Heart left ventricle (tissue), 13 donors: ENCODE measurements around the gene LRPPRC.

Experiments used
- POLR2A ChIP-seq, 2 donors: fragments of 450-650 bp; IDR thresholded peaks; one replicate each; pipeline ENCODE4 v1.6.1; 2017; ENCODE audit warnings: antibody characterized with exemption in 2 of 2, mild to moderate bottlenecking in 2 of 2, moderate library complexity in 2 of 2
- TF ChIP-seq, protein P1 (sequence below), 12 donors: fragments of 200-600 bp; sonication (generic) in 4 of 12; IDR thresholded peaks; one replicate each; pipeline versions ENCODE4 v1.5.0 to v1.8.0; 2018 to 2022; ENCODE audit warnings: antibody characterized with exemption in 12 of 12, mild to moderate bottlenecking in 5 of 12
- donor health status: ischemic (EF 13 %, LVEDD 7.1; RV severe dilation, severe dysfunction).
- donor health status: DM: no; HTN: yes; CAD: no.
- donor health status: DM: no; HTN: no; CAD: no.
- donor health status: ischemic (EF 25% LVEDD 6.9; RV normal size, moderate dysfunction).
- donor health status: ischemic (EF 25% LVEDD 5.7; RV mildly dilated, moderate dysfunction).
- donor health status: ischemic (EF 35%, LVEDD 5.7; RV mildly dilated, moderate dysfunction).
- donor health status: nonischemic (EF 11% LVEDD 7.7; RV severe dilation, severe dysfunction).
- donor health status: DM: yes; HTN: yes; CAD: no.
- donor health status: PGD.
- donor health status: ischemic (EF 29% LVEDD 5.4; RV normal size, mild dysfunction).
- donor health status: nonischemic (EF 23%, LVEDD 6.1; RV moderate dilation, normal function).

DNA sequence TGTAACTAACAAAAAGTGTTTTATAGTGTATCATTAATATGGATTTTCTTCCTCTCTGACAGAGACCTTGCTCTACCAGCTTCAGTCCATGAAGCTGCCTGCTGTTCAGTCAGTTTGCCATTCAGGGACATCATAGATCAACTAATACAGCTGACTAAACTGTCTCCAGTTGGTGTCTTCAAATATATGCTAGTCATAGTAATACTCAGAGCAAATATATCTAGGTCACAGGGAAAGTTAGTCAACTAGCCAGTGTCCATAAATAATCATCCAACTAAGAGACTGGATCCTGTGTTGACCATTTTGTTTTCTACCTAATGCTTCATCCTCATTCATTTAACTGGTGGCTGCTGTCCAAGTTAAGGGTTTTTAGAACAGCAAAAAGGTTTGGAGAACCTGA is 38.2 kb upstream of the LRPPRC start:
- TF ChIP-seq POLR2A (IDR thresholded peaks at IDR 0.05), result no peak
- TF ChIP-seq, protein P1, sequence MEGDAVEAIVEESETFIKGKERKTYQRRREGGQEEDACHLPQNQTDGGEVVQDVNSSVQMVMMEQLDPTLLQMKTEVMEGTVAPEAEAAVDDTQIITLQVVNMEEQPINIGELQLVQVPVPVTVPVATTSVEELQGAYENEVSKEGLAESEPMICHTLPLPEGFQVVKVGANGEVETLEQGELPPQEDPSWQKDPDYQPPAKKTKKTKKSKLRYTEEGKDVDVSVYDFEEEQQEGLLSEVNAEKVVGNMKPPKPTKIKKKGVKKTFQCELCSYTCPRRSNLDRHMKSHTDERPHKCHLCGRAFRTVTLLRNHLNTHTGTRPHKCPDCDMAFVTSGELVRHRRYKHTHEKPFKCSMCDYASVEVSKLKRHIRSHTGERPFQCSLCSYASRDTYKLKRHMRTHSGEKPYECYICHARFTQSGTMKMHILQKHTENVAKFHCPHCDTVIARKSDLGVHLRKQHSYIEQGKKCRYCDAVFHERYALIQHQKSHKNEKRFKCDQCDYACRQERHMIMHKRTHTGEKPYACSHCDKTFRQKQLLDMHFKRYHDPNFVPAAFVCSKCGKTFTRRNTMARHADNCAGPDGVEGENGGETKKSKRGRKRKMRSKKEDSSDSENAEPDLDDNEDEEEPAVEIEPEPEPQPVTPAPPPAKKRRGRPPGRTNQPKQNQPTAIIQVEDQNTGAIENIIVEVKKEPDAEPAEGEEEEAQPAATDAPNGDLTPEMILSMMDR (IDR thresholded peaks at IDR 0.05), result no peak
